SK-N-SH treated with all-trans-retinoic acid at 6 μM for 48 hours (cell line): ENCODE data around the gene PLEKHM3.

ENCODE experiments used
- ATAC-seq: fragments of 200-7000 bp; cut with Tn5 transposase; 3 replicates; pipeline ENCODE4 v1.9.1; 2020; ENCODE audit warnings: mild to moderate bottlenecking, moderate library complexity
- ARNTL ChIP-seq: fragments of 450-650 bp; formaldehyde crosslinking; IDR thresholded peaks from 2 replicates; pipeline ENCODE4 v1.5.0; 2020; ENCODE audit warnings: low read depth, mild to moderate bottlenecking, moderate library complexity, borderline replicate concordance
- BACH2 ChIP-seq: fragments of 250-450 bp; sonication (Bioruptor Pico); IDR thresholded peaks from 2 replicates; pipeline ENCODE4 v1.9.0; 2021; ENCODE audit warnings: mild to moderate bottlenecking, borderline replicate concordance
- CSDC2 ChIP-seq: fragments of 250-450 bp; sonication (Bioruptor Pico); IDR thresholded peaks from 2 replicates; pipeline ENCODE4 v1.5.0; 2020; ENCODE audit warnings: mild to moderate bottlenecking, moderate library complexity
- ESRRG ChIP-seq: fragments of 250-450 bp; sonication (Bioruptor Pico); IDR thresholded peaks from 2 replicates; pipeline ENCODE4 v1.6.1; 2021; ENCODE audit warnings: mild to moderate bottlenecking
- GLIS3 ChIP-seq: fragments of 250-450 bp; sonication (Bioruptor Pico); IDR thresholded peaks from 2 replicates; pipeline ENCODE4 v1.5.0; 2020; ENCODE audit warnings: mild to moderate bottlenecking, moderate library complexity
- ISL1 ChIP-seq: fragments of 250-450 bp; sonication (Bioruptor Pico); IDR thresholded peaks from 2 replicates; pipeline ENCODE4 v2.1.2; 2022; ENCODE audit warnings: mild to moderate bottlenecking, moderate library complexity
- OSR1 ChIP-seq: fragments of 250-450 bp; sonication (Bioruptor Pico); IDR thresholded peaks from 2 replicates; pipeline ENCODE4 v1.8.0; 2022; ENCODE audit warnings: moderate library complexity, mild to moderate bottlenecking, inconsistent platforms
- PPARA ChIP-seq: fragments of 250-450 bp; sonication (Bioruptor Pico); IDR thresholded peaks from 2 replicates; pipeline ENCODE4 v1.5.0; 2020; ENCODE audit warnings: mild to moderate bottlenecking, borderline replicate concordance
- RARB ChIP-seq: fragments of 250-450 bp; sonication (Bioruptor Pico); IDR thresholded peaks from 2 replicates; pipeline ENCODE4 v1.8.0; 2021; ENCODE audit warnings: mild to moderate bottlenecking, moderate library complexity
- SNAI2 ChIP-seq: fragments of 250-450 bp; sonication (Bioruptor Pico); IDR thresholded peaks from 2 replicates; pipeline ENCODE4 v1.5.0; 2020; ENCODE audit warnings: mild to moderate bottlenecking, moderate library complexity
- TCF4 ChIP-seq: fragments of 250-450 bp; sonication (Bioruptor Pico); IDR thresholded peaks from 2 replicates; pipeline ENCODE4 v1.8.0; 2021; ENCODE audit warnings: mild to moderate bottlenecking, moderate library complexity, borderline replicate concordance
- TOX ChIP-seq: fragments of 250-450 bp; sonication (Bioruptor Pico); IDR thresholded peaks from 2 replicates; pipeline ENCODE4 v1.8.0; 2021; ENCODE audit warnings: mild to moderate bottlenecking, moderate library complexity, borderline replicate concordance
- ZC3H10 ChIP-seq: fragments of 250-450 bp; sonication (Bioruptor Pico); IDR thresholded peaks from 2 replicates; pipeline ENCODE4 v1.5.1; 2021; ENCODE audit warnings: mild to moderate bottlenecking, moderate library complexity
- ZFP3 ChIP-seq: fragments of 250-450 bp; sonication (Bioruptor Pico); IDR thresholded peaks from 2 replicates; pipeline ENCODE4 v1.5.0; 2020; ENCODE audit warnings: mild to moderate bottlenecking, moderate library complexity
- ZFP30 ChIP-seq: fragments of 450-650 bp; formaldehyde crosslinking; IDR thresholded peaks from 2 replicates; pipeline ENCODE4 v1.5.0; 2022; ENCODE audit warnings: mild to moderate bottlenecking, moderate library complexity
- ZNF565 ChIP-seq: fragments of 450-650 bp; formaldehyde crosslinking; conservative IDR thresholded peaks from 2 replicates; pipeline ENCODE4 v1.5.0; 2020; ENCODE audit warnings: low read depth, mild to moderate bottlenecking, moderate library complexity
- ZNF70 ChIP-seq: fragments of 450-650 bp; formaldehyde crosslinking; IDR thresholded peaks from 2 replicates; pipeline ENCODE4 v1.5.0; 2020; ENCODE audit warnings: mild to moderate bottlenecking, moderate library complexity
- ZNF8 ChIP-seq: fragments of 450-650 bp; formaldehyde crosslinking; IDR thresholded peaks from 2 replicates; pipeline ENCODE4 v1.5.0; 2020; ENCODE audit warnings: mild to moderate bottlenecking, moderate library complexity
- TF ChIP-seq, protein P1 (sequence below): fragments of 250-450 bp; sonication (Bioruptor Pico); IDR thresholded peaks from 2 replicates; pipeline ENCODE4 v1.8.0; 2020; ENCODE audit warnings: mild to moderate bottlenecking, moderate library complexity, borderline replicate concordance
- TF ChIP-seq, protein P2 (sequence below): fragments of 250-450 bp; sonication (Bioruptor Pico); IDR thresholded peaks from 2 replicates; pipeline ENCODE4 v1.5.1; 2020; ENCODE audit warnings: low read depth, mild to moderate bottlenecking, moderate library complexity
- TF ChIP-seq, protein P3 (sequence below): fragments of 250-450 bp; sonication (Bioruptor Pico); IDR thresholded peaks from 2 replicates; pipeline ENCODE4 v1.5.0; 2020; ENCODE audit warnings: mild to moderate bottlenecking, moderate library complexity
- TF ChIP-seq, protein P4 (sequence below): fragments of 250-450 bp; sonication (Bioruptor Pico); IDR thresholded peaks from 2 replicates; pipeline ENCODE4 v1.5.1; 2021; ENCODE audit warnings: mild to moderate bottlenecking, moderate library complexity
- TF ChIP-seq, protein P5 (sequence below): fragments of 250-450 bp; sonication (Bioruptor Pico); IDR thresholded peaks from 2 replicates; pipeline ENCODE4 v1.8.0; 2021; ENCODE audit warnings: low read depth, mild to moderate bottlenecking, moderate library complexity, borderline replicate concordance

Gene PLEKHM3

DNA sequence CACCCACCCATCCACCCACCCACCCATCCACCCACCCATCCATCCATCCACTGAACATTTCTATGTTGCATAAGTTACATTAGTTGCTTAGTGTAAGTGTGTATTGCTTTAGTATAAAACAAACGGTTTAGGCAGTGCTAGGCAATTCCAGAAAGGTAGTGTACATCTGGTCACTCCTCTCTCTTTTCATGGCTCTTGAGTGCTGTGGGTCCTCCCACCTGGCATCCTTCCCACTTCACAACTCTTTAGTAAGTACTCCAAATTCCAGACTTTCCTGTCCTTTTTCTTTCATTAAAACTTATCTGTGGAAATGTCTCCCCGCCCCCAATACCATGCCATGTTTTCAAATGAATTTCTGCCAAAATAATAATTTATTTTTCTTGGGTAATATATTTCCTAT, 122.5 kb downstream of the PLEKHM3 start:
- no peak for TF ChIP-seq GLIS3 (CRISPR knock-in tag)
- no peak for TF ChIP-seq ISL1 (CRISPR knock-in tag)
- TF ChIP-seq, protein P1, sequence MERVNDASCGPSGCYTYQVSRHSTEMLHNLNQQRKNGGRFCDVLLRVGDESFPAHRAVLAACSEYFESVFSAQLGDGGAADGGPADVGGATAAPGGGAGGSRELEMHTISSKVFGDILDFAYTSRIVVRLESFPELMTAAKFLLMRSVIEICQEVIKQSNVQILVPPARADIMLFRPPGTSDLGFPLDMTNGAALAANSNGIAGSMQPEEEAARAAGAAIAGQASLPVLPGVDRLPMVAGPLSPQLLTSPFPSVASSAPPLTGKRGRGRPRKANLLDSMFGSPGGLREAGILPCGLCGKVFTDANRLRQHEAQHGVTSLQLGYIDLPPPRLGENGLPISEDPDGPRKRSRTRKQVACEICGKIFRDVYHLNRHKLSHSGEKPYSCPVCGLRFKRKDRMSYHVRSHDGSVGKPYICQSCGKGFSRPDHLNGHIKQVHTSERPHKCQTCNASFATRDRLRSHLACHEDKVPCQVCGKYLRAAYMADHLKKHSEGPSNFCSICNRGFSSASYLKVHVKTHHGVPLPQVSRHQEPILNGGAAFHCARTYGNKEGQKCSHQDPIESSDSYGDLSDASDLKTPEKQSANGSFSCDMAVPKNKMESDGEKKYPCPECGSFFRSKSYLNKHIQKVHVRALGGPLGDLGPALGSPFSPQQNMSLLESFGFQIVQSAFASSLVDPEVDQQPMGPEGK (CRISPR knock-in tag), result no peak
- no peak for TF ChIP-seq ZC3H10 (CRISPR knock-in tag)
- no peak for TF ChIP-seq ZFP3 (CRISPR knock-in tag)
- TF ChIP-seq, protein P2, sequence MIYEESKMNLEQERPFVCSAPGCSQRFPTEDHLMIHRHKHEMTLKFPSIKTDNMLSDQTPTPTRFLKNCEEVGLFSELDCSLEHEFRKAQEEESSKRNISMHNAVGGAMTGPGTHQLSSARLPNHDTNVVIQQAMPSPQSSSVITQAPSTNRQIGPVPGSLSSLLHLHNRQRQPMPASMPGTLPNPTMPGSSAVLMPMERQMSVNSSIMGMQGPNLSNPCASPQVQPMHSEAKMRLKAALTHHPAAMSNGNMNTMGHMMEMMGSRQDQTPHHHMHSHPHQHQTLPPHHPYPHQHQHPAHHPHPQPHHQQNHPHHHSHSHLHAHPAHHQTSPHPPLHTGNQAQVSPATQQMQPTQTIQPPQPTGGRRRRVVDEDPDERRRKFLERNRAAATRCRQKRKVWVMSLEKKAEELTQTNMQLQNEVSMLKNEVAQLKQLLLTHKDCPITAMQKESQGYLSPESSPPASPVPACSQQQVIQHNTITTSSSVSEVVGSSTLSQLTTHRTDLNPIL (CRISPR knock-in tag), result no peak
- TF ChIP-seq, protein P3, sequence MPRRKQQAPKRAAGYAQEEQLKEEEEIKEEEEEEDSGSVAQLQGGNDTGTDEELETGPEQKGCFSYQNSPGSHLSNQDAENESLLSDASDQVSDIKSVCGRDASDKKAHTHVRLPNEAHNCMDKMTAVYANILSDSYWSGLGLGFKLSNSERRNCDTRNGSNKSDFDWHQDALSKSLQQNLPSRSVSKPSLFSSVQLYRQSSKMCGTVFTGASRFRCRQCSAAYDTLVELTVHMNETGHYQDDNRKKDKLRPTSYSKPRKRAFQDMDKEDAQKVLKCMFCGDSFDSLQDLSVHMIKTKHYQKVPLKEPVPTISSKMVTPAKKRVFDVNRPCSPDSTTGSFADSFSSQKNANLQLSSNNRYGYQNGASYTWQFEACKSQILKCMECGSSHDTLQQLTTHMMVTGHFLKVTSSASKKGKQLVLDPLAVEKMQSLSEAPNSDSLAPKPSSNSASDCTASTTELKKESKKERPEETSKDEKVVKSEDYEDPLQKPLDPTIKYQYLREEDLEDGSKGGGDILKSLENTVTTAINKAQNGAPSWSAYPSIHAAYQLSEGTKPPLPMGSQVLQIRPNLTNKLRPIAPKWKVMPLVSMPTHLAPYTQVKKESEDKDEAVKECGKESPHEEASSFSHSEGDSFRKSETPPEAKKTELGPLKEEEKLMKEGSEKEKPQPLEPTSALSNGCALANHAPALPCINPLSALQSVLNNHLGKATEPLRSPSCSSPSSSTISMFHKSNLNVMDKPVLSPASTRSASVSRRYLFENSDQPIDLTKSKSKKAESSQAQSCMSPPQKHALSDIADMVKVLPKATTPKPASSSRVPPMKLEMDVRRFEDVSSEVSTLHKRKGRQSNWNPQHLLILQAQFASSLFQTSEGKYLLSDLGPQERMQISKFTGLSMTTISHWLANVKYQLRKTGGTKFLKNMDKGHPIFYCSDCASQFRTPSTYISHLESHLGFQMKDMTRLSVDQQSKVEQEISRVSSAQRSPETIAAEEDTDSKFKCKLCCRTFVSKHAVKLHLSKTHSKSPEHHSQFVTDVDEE (CRISPR knock-in tag), result no peak
- TF ChIP-seq SNAI2, result no peak
- no peak for TF ChIP-seq ZNF565
- TF ChIP-seq, protein P4, sequence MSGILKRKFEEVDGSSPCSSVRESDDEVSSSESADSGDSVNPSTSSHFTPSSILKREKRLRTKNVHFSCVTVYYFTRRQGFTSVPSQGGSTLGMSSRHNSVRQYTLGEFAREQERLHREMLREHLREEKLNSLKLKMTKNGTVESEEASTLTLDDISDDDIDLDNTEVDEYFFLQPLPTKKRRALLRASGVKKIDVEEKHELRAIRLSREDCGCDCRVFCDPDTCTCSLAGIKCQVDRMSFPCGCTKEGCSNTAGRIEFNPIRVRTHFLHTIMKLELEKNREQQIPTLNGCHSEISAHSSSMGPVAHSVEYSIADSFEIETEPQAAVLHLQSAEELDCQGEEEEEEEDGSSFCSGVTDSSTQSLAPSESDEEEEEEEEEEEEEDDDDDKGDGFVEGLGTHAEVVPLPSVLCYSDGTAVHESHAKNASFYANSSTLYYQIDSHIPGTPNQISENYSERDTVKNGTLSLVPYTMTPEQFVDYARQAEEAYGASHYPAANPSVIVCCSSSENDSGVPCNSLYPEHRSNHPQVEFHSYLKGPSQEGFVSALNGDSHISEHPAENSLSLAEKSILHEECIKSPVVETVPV, result no peak
- TF ChIP-seq OSR1, result no peak
- TF ChIP-seq, protein P5, sequence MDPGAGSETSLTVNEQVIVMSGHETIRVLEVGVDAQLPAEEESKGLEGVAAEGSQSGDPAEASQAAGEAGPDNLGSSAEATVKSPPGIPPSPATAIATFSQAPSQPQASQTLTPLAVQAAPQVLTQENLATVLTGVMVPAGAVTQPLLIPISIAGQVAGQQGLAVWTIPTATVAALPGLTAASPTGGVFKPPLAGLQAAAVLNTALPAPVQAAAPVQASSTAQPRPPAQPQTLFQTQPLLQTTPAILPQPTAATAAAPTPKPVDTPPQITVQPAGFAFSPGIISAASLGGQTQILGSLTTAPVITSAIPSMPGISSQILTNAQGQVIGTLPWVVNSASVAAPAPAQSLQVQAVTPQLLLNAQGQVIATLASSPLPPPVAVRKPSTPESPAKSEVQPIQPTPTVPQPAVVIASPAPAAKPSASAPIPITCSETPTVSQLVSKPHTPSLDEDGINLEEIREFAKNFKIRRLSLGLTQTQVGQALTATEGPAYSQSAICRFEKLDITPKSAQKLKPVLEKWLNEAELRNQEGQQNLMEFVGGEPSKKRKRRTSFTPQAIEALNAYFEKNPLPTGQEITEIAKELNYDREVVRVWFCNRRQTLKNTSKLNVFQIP (CRISPR knock-in tag), result no peak
- TF ChIP-seq ZNF70 (CRISPR knock-in tag), result no peak
- TF ChIP-seq ESRRG, result no peak
- no peak for TF ChIP-seq ZFP30 (CRISPR knock-in tag)
- no peak for TF ChIP-seq ZNF8 (CRISPR knock-in tag)
- TF ChIP-seq PPARA (CRISPR knock-in tag), result no peak
- no peak for TF ChIP-seq TOX
- TF ChIP-seq CSDC2, result no peak
- no peak for ATAC-seq

DNA sequence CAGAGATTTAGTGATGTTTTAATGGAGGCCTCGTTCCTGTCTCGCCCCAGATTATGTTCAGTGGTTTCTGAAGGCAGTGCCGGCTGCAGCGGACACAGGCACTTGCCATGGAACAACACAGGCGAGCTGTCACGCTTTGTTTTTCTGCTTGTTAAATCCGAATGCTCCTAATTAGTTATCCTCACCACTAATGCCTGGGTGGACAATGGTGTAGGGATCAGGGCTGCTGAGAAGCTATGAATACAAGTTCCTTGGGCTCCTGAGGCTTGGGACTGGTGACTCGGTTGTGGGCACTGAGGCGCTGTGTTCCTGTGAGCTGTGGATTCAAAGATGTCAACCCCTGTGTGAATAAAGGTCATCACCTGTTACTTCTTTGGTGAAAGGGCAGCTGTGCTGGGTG, 123.5 kb downstream of the PLEKHM3 start:
- TF ChIP-seq RARB (CRISPR knock-in tag) (no peak), OSR1 (no peak), PPARA (CRISPR knock-in tag) (no peak), BACH2 (no peak), CSDC2 (no peak), ZFP30 (CRISPR knock-in tag) (no peak), ARNTL (CRISPR knock-in tag) (no peak), GLIS3 (CRISPR knock-in tag) (no peak), TCF4 (CRISPR knock-in tag) (no peak), ZFP3 (CRISPR knock-in tag) (no peak), SNAI2 (no peak)
- TF ChIP-seq, protein P1 (CRISPR knock-in tag), result no peak

More for the DNA sequence above, 123.5 kb downstream of the PLEKHM3 start:
- no peak for ATAC-seq
